ENCODE data around the gene XPNPEP3.
"Not testable (repeated sequence)": the region's sequence is repeated elsewhere in the genome, so short reads cannot be mapped to it uniquely, and the experiment has no call there.

Gene XPNPEP3

DNA sequence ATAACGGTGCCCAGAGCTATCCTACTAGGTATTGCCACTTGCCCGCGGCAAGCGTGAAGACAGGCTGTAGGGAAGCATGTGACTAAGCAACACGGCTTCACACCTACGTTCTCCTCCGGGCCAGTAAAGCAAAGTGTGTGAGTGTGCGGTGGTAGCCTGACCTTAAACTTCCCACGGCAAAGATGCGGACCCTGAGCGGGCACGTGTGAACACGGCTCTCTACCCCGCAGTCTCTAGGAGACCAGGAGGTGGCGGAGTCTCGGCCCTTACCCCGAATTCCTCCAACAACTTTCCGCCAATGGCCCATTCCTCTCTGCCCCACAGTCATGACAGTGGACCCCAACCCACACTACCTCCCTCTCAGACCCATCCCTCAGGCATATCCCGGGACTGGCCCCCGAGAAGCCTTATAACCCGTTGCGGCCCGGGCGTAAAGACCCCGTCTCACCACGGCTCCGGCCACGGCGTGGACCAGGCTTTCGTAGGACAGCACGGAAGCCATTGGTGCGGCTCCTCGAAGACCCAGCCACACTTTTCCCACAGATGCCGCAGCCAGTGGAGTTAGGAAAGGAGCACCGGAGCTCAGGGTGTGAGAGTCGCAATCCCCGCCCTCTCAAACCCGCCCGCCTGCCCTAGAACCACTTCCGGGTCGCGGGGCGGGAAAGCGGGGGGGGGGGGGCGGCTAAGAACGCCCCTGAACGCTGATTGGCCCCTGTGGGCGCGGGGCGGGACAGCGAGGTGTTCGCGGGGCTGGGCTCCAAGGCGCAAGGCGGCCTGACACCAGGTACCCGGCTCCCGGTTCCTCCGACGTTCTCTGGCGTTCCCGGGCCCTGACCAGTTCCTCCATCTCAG, 38.0 kb upstream of the XPNPEP3 start, which contains the start of gene SLC25A17:
Gene SLC25A17 (minus strand): TSS at position 600 of the 852 bp plus-strand sequence. CDS start 98 bp downstream, at position 502.
- DNase-seq (ENCODE audit: low read depth): peak; percentile 91
- H3K4me3 ChIP-seq (ENCODE audit: low read depth, low read length): peak within 1 kb of the TSS; percentile 94
- TF ChIP-seq MYC (IDR thresholded peaks at IDR 0.05; ENCODE audit: low read depth, low read length) (peak; percentile 15; the same call in 1 of the 2 replicates), POLR2A (IDR thresholded peaks at IDR 0.05; ENCODE audit: extremely low read depth, insufficient read length) (peak; percentile 39)
- TF ChIP-seq, protein P1, sequence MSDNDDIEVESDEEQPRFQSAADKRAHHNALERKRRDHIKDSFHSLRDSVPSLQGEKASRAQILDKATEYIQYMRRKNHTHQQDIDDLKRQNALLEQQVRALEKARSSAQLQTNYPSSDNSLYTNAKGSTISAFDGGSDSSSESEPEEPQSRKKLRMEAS (IDR thresholded peaks at IDR 0.05; ENCODE audit: low read depth, low read length): peak; percentile 81
- TF ChIP-seq, protein P2, sequence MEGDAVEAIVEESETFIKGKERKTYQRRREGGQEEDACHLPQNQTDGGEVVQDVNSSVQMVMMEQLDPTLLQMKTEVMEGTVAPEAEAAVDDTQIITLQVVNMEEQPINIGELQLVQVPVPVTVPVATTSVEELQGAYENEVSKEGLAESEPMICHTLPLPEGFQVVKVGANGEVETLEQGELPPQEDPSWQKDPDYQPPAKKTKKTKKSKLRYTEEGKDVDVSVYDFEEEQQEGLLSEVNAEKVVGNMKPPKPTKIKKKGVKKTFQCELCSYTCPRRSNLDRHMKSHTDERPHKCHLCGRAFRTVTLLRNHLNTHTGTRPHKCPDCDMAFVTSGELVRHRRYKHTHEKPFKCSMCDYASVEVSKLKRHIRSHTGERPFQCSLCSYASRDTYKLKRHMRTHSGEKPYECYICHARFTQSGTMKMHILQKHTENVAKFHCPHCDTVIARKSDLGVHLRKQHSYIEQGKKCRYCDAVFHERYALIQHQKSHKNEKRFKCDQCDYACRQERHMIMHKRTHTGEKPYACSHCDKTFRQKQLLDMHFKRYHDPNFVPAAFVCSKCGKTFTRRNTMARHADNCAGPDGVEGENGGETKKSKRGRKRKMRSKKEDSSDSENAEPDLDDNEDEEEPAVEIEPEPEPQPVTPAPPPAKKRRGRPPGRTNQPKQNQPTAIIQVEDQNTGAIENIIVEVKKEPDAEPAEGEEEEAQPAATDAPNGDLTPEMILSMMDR (IDR thresholded peaks at IDR 0.05; ENCODE audit: low read depth, low read length): peak; percentile 15

DNA sequence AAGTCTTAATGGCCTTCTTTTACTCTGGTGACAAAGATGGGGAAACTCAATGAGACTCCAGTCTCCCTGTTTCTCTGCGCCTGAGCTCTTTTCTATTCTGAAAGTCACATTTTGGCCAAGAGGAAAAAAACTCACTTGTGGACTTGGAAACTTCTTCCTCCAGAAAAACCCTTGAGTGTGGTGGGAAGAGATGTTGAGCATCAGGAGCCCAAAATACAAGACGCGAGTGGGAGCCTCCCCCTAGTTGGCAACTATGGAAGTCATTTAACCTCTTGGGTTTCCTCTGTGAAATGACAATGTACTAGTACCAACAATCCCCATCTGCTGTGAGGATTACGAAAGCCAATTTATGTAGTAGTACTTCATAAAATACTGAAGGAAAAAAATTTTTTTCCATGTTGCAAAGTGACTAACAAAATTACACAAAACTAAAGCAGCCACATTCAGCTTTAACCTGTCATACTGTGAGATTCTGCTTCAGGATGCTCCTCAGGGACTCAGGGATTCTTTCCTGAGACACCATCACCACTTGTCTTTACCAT, 37.3 kb upstream of the XPNPEP3 start:
- peak; percentile 53 for DNase-seq (ENCODE audit: low read depth)
- TF ChIP-seq, protein P1 (IDR thresholded peaks at IDR 0.05; ENCODE audit: low read depth, low read length): no peak
- no peak for TF ChIP-seq POLR2A (IDR thresholded peaks at IDR 0.05; ENCODE audit: extremely low read depth, insufficient read length)
- TF ChIP-seq, protein P2 (IDR thresholded peaks at IDR 0.05; ENCODE audit: low read depth, low read length): no peak
- peak overlapping the region; percentile 68 for H3K4me3 ChIP-seq (ENCODE audit: low read depth, low read length)

DNA sequence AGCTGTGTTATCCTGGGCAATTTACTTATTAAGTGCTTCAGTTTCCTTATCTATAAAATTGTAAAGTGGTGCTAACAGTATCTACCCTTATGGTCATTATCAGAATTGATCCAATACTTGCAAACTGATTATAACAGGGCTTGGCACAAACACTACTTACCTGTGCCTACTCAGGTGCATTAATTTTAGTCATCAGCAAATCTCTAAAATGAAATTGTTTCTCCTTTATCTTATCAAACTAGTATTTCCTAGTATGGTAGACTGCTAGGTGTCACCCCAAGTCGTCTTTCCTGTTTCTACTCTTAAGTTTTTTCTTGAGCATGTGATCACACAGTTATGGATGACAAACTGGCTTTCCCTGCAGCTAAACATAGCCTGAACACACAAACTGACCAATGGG, 33.5 kb upstream of the XPNPEP3 start:
- no peak for TF ChIP-seq MYC (IDR thresholded peaks at IDR 0.05; ENCODE audit: low read depth, low read length)
- TF ChIP-seq, protein P2 (IDR thresholded peaks at IDR 0.05; ENCODE audit: low read depth, low read length): no peak
- TF ChIP-seq POLR2A (IDR thresholded peaks at IDR 0.05; ENCODE audit: extremely low read depth, insufficient read length): no peak
- TF ChIP-seq, protein P1 (IDR thresholded peaks at IDR 0.05; ENCODE audit: low read depth, low read length): no peak
- H3K4me3 ChIP-seq (ENCODE audit: low read depth, low read length): no peak overlapping the region
- no peak for DNase-seq (ENCODE audit: low read depth)

DNA sequence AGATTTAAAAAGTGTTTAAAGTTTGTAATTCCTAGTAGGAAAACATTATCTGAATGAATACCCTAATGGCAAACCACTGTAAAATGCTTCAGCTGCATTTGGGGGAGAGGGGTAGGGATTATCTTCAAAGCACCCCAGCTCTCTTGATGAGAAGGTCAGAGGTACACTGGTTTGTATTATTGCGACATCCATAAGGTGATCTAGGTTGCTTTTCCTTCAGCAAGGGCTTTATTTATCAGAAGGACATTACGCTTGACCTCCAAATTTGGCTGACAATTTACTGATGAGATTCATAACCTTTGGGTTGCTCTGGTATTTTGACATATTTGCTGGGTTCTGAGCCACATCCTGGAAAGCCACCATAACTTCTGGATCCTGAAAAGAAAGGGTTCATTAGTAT, 30.7 kb upstream of the XPNPEP3 start:
- DNase-seq (ENCODE audit: low read depth); H3K4me3 ChIP-seq (ENCODE audit: low read depth, low read length): not testable (repeated sequence)

DNA sequence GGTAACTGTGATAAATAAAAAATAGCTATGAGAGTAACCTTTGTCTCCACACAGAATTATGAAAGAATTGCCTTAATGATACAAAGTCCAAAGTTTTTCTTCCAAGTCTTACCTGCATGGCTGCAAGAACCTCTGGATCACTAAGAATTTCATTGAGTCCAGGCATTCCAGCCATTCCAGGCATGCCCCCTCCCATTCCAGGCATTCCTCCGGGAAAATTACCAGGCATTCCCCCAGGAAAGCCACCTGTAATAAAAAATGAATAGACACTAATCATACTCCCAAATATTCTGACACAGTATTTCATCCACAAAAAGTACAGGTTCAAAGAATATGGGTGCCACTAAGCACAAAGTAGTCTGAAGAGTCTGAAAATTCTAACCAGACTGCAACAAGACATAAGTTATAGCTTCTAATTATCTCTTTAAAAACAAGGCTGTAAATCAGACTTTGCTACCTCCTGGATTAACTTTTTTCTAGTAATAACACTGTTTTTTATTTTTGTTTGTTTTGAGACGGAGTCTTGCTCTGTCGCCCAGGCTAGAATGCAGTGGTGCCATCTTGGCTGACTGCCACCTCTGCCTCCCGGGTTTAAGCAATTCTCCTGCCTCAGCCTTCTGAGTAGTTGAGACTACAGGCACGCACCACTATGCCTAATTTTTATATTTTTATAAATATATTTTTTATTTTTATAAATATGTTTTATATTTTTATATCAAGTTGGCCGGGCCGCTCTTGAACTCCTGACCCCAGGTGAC, 29.8 kb upstream of the XPNPEP3 start:
- H3K4me3 ChIP-seq (ENCODE audit: low read depth, low read length): no peak overlapping the region
- TF ChIP-seq MYC (IDR thresholded peaks at IDR 0.05; ENCODE audit: low read depth, low read length): no peak
- TF ChIP-seq, protein P2 (IDR thresholded peaks at IDR 0.05; ENCODE audit: low read depth, low read length): no peak
- TF ChIP-seq, protein P1 (IDR thresholded peaks at IDR 0.05; ENCODE audit: low read depth, low read length): no peak
- no peak for TF ChIP-seq POLR2A (IDR thresholded peaks at IDR 0.05; ENCODE audit: extremely low read depth, insufficient read length)
- no peak for DNase-seq (ENCODE audit: low read depth)

DNA sequence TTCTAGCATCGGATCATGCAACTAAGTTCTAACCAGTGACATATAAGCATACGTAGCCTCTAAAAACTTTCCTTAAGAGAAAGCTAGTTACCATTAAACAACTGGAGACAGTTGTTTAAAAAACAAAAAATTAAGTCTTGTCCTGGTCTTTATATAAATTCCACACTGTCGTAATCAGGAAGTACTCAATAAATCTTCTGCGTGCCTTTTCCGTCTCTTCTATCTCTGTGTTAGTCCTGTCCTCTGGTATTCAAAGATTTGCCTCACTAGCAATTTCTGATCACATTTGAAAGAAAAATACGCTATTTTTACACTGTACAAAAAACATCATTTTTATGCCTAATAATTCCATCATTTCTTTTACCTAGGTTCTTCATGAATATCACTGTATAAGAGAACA, 27.8 kb upstream of the XPNPEP3 start:
- TF ChIP-seq POLR2A (IDR thresholded peaks at IDR 0.05; ENCODE audit: extremely low read depth, insufficient read length) (no peak), MYC (IDR thresholded peaks at IDR 0.05; ENCODE audit: low read depth, low read length) (no peak)
- TF ChIP-seq, protein P1 (IDR thresholded peaks at IDR 0.05; ENCODE audit: low read depth, low read length): no peak
- TF ChIP-seq, protein P2 (IDR thresholded peaks at IDR 0.05; ENCODE audit: low read depth, low read length): no peak
- no peak overlapping the region for H3K4me3 ChIP-seq (ENCODE audit: low read depth, low read length)
- DNase-seq (ENCODE audit: low read depth): no peak

Data from NB4 (cell line).